ENCODE results near the gene FCER1G. TPM values are rescaled to one million over a fixed set of nuclear protein-coding genes. Genes with fewer than 3 reads are reported as not detected.
A peak's percentile ranks its signal among the peaks of the same experiment; 100 is the strongest.
"Not testable (repeated sequence)": the region's sequence is repeated elsewhere in the genome, so short reads cannot be mapped to it uniquely, and the experiment has no call there.

Gene FCER1G
- polyA plus RNA-seq, 1 donor = 35.9 TPM

DNA sequence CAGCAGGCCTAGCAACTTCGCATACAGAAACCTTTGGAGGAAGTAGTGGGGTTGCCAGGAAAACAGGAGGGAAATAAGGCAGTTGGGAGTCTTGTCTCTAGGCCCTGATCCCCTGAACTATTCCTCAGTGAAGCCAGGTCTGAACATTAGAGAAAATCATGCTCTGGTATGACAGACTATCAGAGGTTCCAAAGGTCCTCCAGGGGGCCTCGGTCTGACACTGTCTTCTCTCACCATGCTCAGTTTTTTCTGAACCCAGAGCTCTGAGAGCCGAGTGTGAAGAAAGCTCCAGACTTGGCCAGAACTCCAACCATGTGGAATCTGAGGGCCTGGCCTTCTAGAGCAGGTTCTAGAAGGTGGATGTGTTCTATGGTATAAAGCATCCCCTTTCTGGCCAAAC lies 14.8 kb downstream of the FCER1G start:
- H3K27me3 ChIP-seq (ENCODE audit: control insufficient read depth, insufficient read depth, low read length) = no peaks in the 10 kb centered on the region
- no peaks in the 10 kb centered on the region for H3K9me3 ChIP-seq (ENCODE audit: control insufficient read depth, low read depth, low read length)
- H3K36me3 ChIP-seq (ENCODE audit: control insufficient read depth, insufficient read depth, low read length) = peaks cover 33% of the 10 kb centered on the region
- DNase-seq = peak in 1 of 2 donors; percentile 59
- H3K4me1 ChIP-seq (ENCODE audit: control insufficient read depth, insufficient read depth, low read length) = peaks cover 45% of the 10 kb centered on the region
- no peak overlapping the region for H3K4me3 ChIP-seq (ENCODE audit: low read length)
- no CpG with 5 or more reads among the region's 3 CpGs for WGBS (ENCODE audit: insufficient coverage, low lambda C conversion rate)
- H3K27ac ChIP-seq (ENCODE audit: low read length) = peak overlapping the region; percentile 17

DNA sequence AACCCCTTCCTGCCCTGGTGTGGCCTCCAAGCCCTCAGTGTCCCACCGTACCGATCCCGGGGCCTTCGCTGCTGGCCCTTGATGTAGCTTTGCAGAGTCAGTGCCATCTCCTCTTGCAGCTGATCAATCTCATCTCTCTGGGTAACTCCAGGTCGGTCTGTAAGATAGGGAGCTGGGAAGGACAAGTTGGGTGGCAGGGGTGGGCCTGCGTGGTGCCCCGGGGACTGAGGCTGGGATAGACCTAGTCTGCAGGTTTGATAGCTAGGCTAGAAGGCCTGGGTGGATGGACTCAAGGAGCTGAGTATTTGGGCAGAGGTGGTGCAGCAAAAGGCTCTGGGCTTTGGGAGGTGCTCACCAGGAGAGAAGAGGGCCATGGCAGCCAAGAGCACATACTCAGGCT lies 15.7 kb downstream of the FCER1G start:
- Histone ChIP-seq H3K36me3 (ENCODE audit: control insufficient read depth, insufficient read depth, low read length) (peaks cover 33% of the 10 kb centered on the region), H3K4me1 (ENCODE audit: control insufficient read depth, insufficient read depth, low read length) (peaks cover 38% of the 10 kb centered on the region), H3K9me3 (ENCODE audit: control insufficient read depth, low read depth, low read length) (no peaks in the 10 kb centered on the region), H3K27me3 (ENCODE audit: control insufficient read depth, insufficient read depth, low read length) (no peaks in the 10 kb centered on the region), H3K27ac (ENCODE audit: low read length) (no peak overlapping the region), H3K4me3 (ENCODE audit: low read length) (no peak overlapping the region)
- DNase-seq = no peak
- WGBS (ENCODE audit: insufficient coverage, low lambda C conversion rate) = no CpG with 5 or more reads among the region's 7 CpGs

DNA sequence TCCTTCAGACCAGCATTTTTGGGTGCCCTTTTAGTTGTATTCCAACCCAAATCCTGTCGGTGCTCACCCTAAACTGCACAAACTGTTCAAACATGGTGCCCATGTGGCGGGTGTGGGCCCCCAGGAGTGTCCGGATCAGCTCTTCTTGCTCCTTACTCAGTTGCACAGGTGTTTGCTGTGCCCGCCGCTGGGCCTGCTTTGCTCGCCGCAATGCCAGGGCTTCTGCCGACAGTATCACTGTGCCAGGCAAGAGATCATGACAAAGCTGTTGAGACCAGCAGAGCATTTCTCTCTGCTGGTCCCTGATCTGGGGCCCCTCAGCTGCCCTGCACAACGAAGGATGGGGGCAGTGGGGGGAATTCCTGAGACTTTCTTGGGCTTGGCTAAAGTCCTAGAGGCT lies 18.0 kb downstream of the FCER1G start:
- H3K27ac ChIP-seq (ENCODE audit: low read length) = no peak overlapping the region
- H3K4me3 ChIP-seq (ENCODE audit: low read length) = no peak overlapping the region
- peaks cover 26% of the 10 kb centered on the region for H3K4me1 ChIP-seq (ENCODE audit: control insufficient read depth, insufficient read depth, low read length)
- no peaks in the 10 kb centered on the region for H3K9me3 ChIP-seq (ENCODE audit: control insufficient read depth, low read depth, low read length)
- no peak for DNase-seq
- H3K36me3 ChIP-seq (ENCODE audit: control insufficient read depth, insufficient read depth, low read length) = peaks cover 31% of the 10 kb centered on the region
- no CpG with 5 or more reads among the region's 9 CpGs for WGBS (ENCODE audit: insufficient coverage, low lambda C conversion rate)
- no peaks in the 10 kb centered on the region for H3K27me3 ChIP-seq (ENCODE audit: control insufficient read depth, insufficient read depth, low read length)

DNA sequence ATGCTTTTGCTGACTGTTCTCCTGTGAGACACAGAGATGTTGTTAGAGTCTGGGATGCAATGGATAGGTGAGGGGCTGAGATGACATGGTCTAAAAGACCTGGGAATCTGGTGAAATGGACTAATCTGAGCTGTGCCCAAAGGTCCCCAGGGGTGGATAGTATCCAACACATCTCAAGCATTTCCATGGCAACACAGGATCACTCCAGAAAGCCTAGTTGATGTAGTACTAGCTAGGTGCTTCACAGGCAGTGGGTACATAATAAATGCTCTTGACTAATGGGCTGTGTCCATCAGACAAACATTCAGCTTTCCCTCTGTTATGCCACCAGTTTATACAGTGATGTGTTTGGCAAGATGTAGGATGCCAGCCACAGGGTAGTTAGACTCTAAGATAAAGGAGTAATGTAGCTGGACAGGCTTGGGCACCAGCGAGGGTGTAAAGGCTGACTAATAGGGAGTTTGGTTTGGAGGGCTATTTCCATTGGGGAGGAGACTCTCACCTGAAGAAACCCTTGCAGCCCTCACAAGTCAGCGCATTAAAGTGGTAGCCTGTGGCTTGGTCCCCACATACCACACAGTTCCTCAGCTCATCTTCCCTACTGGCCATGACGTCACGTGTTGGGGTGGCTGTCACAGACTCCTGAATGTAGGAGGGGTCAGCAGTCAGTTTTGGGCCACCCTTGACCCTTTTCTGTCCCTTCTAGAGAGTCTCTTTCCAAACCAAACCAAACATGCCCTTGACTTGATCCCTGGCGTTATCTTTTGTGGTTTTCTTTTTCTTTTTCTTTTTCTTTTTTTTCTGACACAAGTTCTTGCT lies 21.1 kb downstream of the FCER1G start:
- 100% methylated on average over 1 of the region's 5 CpGs for WGBS (ENCODE audit: insufficient coverage, low lambda C conversion rate)
- Histone ChIP-seq H3K4me1 (ENCODE audit: control insufficient read depth, insufficient read depth, low read length) (peaks cover 9% of the 10 kb centered on the region), H3K9me3 (ENCODE audit: control insufficient read depth, low read depth, low read length) (no peaks in the 10 kb centered on the region), H3K27me3 (ENCODE audit: control insufficient read depth, insufficient read depth, low read length) (no peaks in the 10 kb centered on the region), H3K36me3 (ENCODE audit: control insufficient read depth, insufficient read depth, low read length) (peaks cover 2% of the 10 kb centered on the region), H3K4me3 (ENCODE audit: low read length) (no peak overlapping the region), H3K27ac (ENCODE audit: low read length) (no peak overlapping the region)
- no peak for DNase-seq

DNA sequence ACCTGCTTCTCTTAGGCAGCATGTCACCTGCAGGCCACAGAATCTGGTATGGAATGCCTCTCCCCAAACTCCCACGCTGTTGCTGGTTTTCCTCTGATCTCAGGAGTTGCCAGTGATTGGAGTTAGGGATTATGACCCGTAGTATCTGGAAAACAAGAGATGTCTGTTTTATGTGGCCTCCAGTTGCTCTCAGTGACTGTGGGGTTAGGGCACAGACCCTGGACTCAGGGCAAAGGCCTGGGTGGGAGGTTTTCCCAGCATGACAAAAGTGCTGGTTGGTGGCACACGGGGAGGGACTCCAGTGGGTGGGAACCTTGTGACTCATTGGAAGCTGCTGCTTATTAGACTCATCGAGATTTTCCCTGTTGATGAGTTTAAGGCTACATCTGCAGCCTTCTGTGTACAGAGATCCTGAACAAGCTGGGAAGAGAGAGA lies 23.0 kb downstream of the FCER1G start, which contains the start of gene NR1I3:
Gene NR1I3, minus strand, starts transcription at position 165 of the 435 bp plus-strand sequence. CDS start 1,638 bp downstream, outside the sequence.
- H3K4me3 ChIP-seq (ENCODE audit: low read length) = no peak within 1 kb of the TSS
- no CpG with 5 or more reads among the region's 4 CpGs for WGBS (ENCODE audit: insufficient coverage, low lambda C conversion rate)
- DNase-seq = peak; percentile 94 to 98
- H3K9me3 ChIP-seq (ENCODE audit: control insufficient read depth, low read depth, low read length) = no peaks in the 10 kb centered on the region
- H3K36me3 ChIP-seq (ENCODE audit: control insufficient read depth, insufficient read depth, low read length) = peaks cover 2% of the 10 kb centered on the region
- peak within 1 kb of the TSS; percentile 88 for H3K27ac ChIP-seq (ENCODE audit: low read length)
- peaks cover 9% of the 10 kb centered on the region for H3K4me1 ChIP-seq (ENCODE audit: control insufficient read depth, insufficient read depth, low read length)
- H3K27me3 ChIP-seq (ENCODE audit: control insufficient read depth, insufficient read depth, low read length) = no peaks in the 10 kb centered on the region

DNA sequence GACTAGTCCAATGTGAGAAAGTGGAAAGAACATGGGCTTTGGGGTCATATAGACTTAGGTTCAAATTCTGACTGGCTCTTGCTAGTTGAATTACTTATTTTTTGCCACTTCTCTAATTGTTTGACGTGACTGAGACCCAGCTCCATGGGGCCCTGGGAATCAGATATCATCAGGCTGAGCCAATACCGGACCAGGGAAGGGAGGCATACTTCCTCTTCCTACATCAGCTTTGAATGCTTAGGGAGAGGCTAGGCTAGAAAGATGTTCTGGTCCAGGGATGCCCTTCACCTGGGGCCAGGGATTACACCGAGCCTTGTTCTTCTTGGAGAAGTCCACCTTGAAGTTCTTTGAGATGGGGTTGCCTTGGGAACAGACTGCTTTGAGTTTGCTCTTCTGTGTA lies 26.6 kb downstream of the FCER1G start:
- Histone ChIP-seq H3K9me3 (ENCODE audit: control insufficient read depth, low read depth, low read length) (no peaks in the 10 kb centered on the region), H3K27ac (ENCODE audit: low read length) (no peak overlapping the region), H3K36me3 (ENCODE audit: control insufficient read depth, insufficient read depth, low read length) (no peaks in the 10 kb centered on the region), H3K4me3 (ENCODE audit: low read length) (no peak overlapping the region), H3K27me3 (ENCODE audit: control insufficient read depth, insufficient read depth, low read length) (no peaks in the 10 kb centered on the region), H3K4me1 (ENCODE audit: control insufficient read depth, insufficient read depth, low read length) (peaks cover 9% of the 10 kb centered on the region)
- WGBS (ENCODE audit: insufficient coverage, low lambda C conversion rate) = no CpG with 5 or more reads among the region's 3 CpGs
- DNase-seq = no peak

DNA sequence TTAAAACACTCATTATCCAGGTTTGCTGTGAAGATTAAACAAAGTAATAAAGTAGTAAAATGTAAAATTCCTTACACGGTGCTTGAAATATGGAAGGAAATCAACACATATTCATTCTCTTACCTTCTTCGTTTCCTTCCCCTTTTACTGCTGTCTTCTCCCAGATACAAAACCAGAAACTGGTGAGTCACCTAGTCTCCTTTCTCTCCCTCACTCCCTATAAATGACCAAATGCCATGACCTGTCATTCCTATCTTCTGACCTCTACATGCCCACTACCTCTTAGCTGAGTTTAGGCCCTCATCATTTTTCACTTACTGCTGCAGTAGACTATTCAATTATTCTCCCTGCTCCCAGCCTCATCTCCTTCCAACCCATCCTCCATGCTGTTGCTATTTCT lies 27.2 kb downstream of the FCER1G start:
- no peaks in the 10 kb centered on the region for H3K36me3 ChIP-seq (ENCODE audit: control insufficient read depth, insufficient read depth, low read length)
- peaks cover 9% of the 10 kb centered on the region for H3K4me1 ChIP-seq (ENCODE audit: control insufficient read depth, insufficient read depth, low read length)
- no peak overlapping the region for H3K27ac ChIP-seq (ENCODE audit: low read length)
- no peak for DNase-seq
- WGBS (ENCODE audit: insufficient coverage, low lambda C conversion rate) = 60% methylated on average over 1 of the region's 2 CpGs
- H3K9me3 ChIP-seq (ENCODE audit: control insufficient read depth, low read depth, low read length) = no peaks in the 10 kb centered on the region
- no peaks in the 10 kb centered on the region for H3K27me3 ChIP-seq (ENCODE audit: control insufficient read depth, insufficient read depth, low read length)
- no peak overlapping the region for H3K4me3 ChIP-seq (ENCODE audit: low read length)

DNA sequence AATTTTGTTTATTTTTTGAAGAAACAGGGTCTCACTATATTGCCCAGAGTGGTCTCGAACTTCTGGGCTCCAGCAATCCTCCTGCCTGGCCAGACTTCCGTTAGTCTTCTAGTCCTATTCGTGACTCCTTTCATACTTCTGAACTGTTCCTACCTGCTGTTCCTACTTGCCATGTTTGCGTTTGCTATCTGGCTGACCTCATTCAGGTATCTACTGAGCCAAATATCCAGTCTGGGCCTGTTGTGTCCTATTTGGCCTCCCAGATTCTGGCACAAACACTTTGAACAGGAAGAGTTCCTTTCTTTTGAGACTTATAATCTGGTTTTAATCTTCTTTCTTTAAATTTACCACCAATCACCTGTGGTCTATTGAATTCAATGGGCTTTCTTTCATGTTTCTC lies 29.8 kb downstream of the FCER1G start:
- Histone ChIP-seq H3K9me3 (ENCODE audit: control insufficient read depth, low read depth, low read length) (no peaks in the 10 kb centered on the region), H3K27me3 (ENCODE audit: control insufficient read depth, insufficient read depth, low read length) (no peaks in the 10 kb centered on the region), H3K36me3 (ENCODE audit: control insufficient read depth, insufficient read depth, low read length) (no peaks in the 10 kb centered on the region), H3K4me3 (ENCODE audit: low read length) (no peak overlapping the region), H3K27ac (ENCODE audit: low read length) (no peak overlapping the region), H3K4me1 (ENCODE audit: control insufficient read depth, insufficient read depth, low read length) (no peaks in the 10 kb centered on the region)
- no CpG with 5 or more reads among the region's 4 CpGs for WGBS (ENCODE audit: insufficient coverage, low lambda C conversion rate)
- no peak for DNase-seq

DNA sequence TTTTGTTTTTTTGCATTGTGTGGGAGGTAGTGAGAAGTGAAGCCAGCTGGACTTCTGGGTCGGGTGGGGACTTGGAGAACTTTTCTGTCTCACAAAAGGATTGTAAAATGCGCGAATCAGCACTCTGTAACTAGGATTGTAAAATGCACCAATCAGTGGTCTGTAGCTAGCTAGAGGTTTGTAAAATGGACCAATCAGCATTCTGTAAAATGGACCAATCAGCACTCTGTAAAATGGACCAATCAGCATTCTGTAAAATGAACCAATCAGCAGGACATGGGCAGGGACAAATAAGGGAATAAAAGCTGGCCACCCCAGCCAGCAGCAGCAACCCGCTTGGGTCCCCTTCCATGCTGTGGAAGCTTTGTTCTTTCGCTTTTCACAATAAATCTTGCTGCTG lies 35.0 kb downstream of the FCER1G start:
- no CpG with 5 or more reads among the region's 5 CpGs for WGBS (ENCODE audit: insufficient coverage, low lambda C conversion rate)

DNA sequence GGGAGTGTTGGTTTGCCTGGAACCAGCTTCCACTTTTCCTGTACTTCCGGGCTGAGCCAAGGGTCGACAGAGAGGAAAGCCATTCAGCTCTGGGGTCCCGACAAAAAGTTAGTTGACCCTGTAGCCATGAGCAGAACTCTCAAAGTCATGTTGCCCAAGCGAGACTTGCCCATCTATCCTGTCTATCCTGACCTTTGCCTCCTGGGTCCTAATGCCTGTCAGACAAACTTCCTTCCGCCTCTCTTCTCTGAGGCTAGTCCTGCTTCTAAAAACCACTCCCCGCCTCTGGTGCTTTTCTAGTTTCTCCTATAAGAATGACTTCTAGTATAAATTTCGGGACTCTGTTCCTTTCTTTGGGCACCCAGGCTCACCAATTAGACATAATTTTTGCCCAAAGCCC lies 35.7 kb downstream of the FCER1G start:
- Histone ChIP-seq H3K9me3 (ENCODE audit: control insufficient read depth, low read depth, low read length) (no peaks in the 10 kb centered on the region), H3K27ac (ENCODE audit: low read length) (no peak overlapping the region), H3K4me1 (ENCODE audit: control insufficient read depth, insufficient read depth, low read length) (no peaks in the 10 kb centered on the region), H3K36me3 (ENCODE audit: control insufficient read depth, insufficient read depth, low read length) (no peaks in the 10 kb centered on the region), H3K4me3 (ENCODE audit: low read length) (no peak overlapping the region), H3K27me3 (ENCODE audit: control insufficient read depth, insufficient read depth, low read length) (no peaks in the 10 kb centered on the region)
- DNase-seq = no peak
- WGBS (ENCODE audit: insufficient coverage, low lambda C conversion rate) = 83% methylated on average over 2 of the region's 7 CpGs

More for the DNA sequence above, 35.0 kb downstream of the FCER1G start:
- not testable (repeated sequence) for H3K27ac ChIP-seq (ENCODE audit: low read length); H3K4me3 ChIP-seq (ENCODE audit: low read length); H3K36me3 ChIP-seq (ENCODE audit: control insufficient read depth, insufficient read depth, low read length); H3K27me3 ChIP-seq (ENCODE audit: control insufficient read depth, insufficient read depth, low read length); H3K4me1 ChIP-seq (ENCODE audit: control insufficient read depth, insufficient read depth, low read length); DNase-seq; H3K9me3 ChIP-seq (ENCODE audit: control insufficient read depth, low read depth, low read length)

DNA sequence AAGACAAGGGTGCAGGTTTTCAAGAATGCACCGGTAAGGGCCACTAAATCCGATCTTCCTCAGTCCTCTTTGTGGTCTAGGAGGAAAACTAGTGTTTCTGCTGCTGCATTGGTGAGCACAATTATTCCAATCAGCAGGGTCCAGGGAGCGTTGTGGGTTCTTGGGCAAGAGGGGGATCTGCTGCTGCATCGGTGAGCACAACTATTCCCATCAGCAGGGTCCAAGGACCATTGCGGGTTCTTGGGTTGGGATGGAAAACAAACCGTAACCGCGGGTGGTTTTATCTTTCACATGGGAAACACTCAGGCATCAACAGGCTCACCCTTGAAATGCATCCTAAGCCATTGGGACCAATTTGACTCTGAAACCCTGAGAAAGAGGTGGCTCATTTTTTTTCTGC lies 36.5 kb downstream of the FCER1G start:
- H3K36me3 ChIP-seq (ENCODE audit: control insufficient read depth, insufficient read depth, low read length) = no peaks in the 10 kb centered on the region
- no CpG with 5 or more reads among the region's 8 CpGs for WGBS (ENCODE audit: insufficient coverage, low lambda C conversion rate)
- H3K9me3 ChIP-seq (ENCODE audit: control insufficient read depth, low read depth, low read length) = no peaks in the 10 kb centered on the region
- H3K27ac ChIP-seq (ENCODE audit: low read length) = no peak overlapping the region
- DNase-seq = no peak
- H3K4me1 ChIP-seq (ENCODE audit: control insufficient read depth, insufficient read depth, low read length) = no peaks in the 10 kb centered on the region
- H3K27me3 ChIP-seq (ENCODE audit: control insufficient read depth, insufficient read depth, low read length) = no peaks in the 10 kb centered on the region
- H3K4me3 ChIP-seq (ENCODE audit: low read length) = no peak overlapping the region
